SK-N-SH treated with all-trans-retinoic acid at 6 μM for 48 hours (cell line): Measurements from ENCODE around the gene MPC1.

Source experiments
- CSDC2 ChIP-seq: fragments of 250-450 bp; sonication (Bioruptor Pico); IDR thresholded peaks from 2 replicates; pipeline ENCODE4 v1.5.0; 2020; ENCODE audit warnings: mild to moderate bottlenecking, moderate library complexity
- OSR1 ChIP-seq: fragments of 250-450 bp; sonication (Bioruptor Pico); IDR thresholded peaks from 2 replicates; pipeline ENCODE4 v1.8.0; 2022; ENCODE audit warnings: moderate library complexity, mild to moderate bottlenecking, inconsistent platforms
- RARB ChIP-seq: fragments of 250-450 bp; sonication (Bioruptor Pico); IDR thresholded peaks from 2 replicates; pipeline ENCODE4 v1.8.0; 2021; ENCODE audit warnings: mild to moderate bottlenecking, moderate library complexity
- SNAI2 ChIP-seq: fragments of 250-450 bp; sonication (Bioruptor Pico); IDR thresholded peaks from 2 replicates; pipeline ENCODE4 v1.5.0; 2020; ENCODE audit warnings: mild to moderate bottlenecking, moderate library complexity
- TOX ChIP-seq: fragments of 250-450 bp; sonication (Bioruptor Pico); IDR thresholded peaks from 2 replicates; pipeline ENCODE4 v1.8.0; 2021; ENCODE audit warnings: mild to moderate bottlenecking, moderate library complexity, borderline replicate concordance
- ZC3H10 ChIP-seq: fragments of 250-450 bp; sonication (Bioruptor Pico); IDR thresholded peaks from 2 replicates; pipeline ENCODE4 v1.5.1; 2021; ENCODE audit warnings: mild to moderate bottlenecking, moderate library complexity
- ZFP3 ChIP-seq: fragments of 250-450 bp; sonication (Bioruptor Pico); IDR thresholded peaks from 2 replicates; pipeline ENCODE4 v1.5.0; 2020; ENCODE audit warnings: mild to moderate bottlenecking, moderate library complexity
- ZFP30 ChIP-seq: fragments of 450-650 bp; formaldehyde crosslinking; IDR thresholded peaks from 2 replicates; pipeline ENCODE4 v1.5.0; 2022; ENCODE audit warnings: mild to moderate bottlenecking, moderate library complexity
- ZNF565 ChIP-seq: fragments of 450-650 bp; formaldehyde crosslinking; conservative IDR thresholded peaks from 2 replicates; pipeline ENCODE4 v1.5.0; 2020; ENCODE audit warnings: low read depth, mild to moderate bottlenecking, moderate library complexity
- TF ChIP-seq, protein P1 (sequence below): fragments of 250-450 bp; sonication (Bioruptor Pico); IDR thresholded peaks from 2 replicates; pipeline ENCODE4 v1.8.0; 2020; ENCODE audit warnings: mild to moderate bottlenecking, moderate library complexity, borderline replicate concordance
- TF ChIP-seq, protein P2 (sequence below): fragments of 250-450 bp; sonication (Bioruptor Pico); IDR thresholded peaks from 2 replicates; pipeline ENCODE4 v1.5.1; 2020; ENCODE audit warnings: low read depth, mild to moderate bottlenecking, moderate library complexity
- TF ChIP-seq, protein P3 (sequence below): fragments of 250-450 bp; sonication (Bioruptor Pico); IDR thresholded peaks from 2 replicates; pipeline ENCODE4 v1.5.1; 2021; ENCODE audit warnings: mild to moderate bottlenecking, moderate library complexity
- TF ChIP-seq, protein P4 (sequence below): fragments of 250-450 bp; sonication (Bioruptor Pico); IDR thresholded peaks from 2 replicates; pipeline ENCODE4 v1.8.0; 2021; ENCODE audit warnings: low read depth, mild to moderate bottlenecking, moderate library complexity, borderline replicate concordance

DNA sequence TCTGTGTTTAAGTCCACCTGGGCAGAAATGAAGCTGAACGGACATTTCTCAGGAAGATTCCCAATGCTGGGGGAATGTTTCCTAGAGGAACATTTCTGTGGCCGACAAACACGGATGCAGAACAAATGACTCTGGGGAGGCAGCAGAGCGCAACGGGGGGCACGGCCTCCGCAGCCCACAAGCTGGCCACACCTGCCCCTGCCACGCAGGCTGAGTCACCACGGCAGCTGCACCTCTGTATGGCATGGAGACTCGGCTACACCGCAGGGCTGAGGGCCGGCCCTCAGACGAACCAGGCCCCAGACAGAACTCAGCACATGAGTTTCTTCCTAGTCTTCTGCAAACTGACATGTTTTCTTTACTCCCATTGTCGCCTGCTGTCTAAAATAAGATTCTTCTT lies 64.5 kb downstream of the MPC1 start:
- TF ChIP-seq ZFP30 (CRISPR knock-in tag) = no peak
- TF ChIP-seq ZFP3 (CRISPR knock-in tag) = no peak
- TF ChIP-seq, protein P1, sequence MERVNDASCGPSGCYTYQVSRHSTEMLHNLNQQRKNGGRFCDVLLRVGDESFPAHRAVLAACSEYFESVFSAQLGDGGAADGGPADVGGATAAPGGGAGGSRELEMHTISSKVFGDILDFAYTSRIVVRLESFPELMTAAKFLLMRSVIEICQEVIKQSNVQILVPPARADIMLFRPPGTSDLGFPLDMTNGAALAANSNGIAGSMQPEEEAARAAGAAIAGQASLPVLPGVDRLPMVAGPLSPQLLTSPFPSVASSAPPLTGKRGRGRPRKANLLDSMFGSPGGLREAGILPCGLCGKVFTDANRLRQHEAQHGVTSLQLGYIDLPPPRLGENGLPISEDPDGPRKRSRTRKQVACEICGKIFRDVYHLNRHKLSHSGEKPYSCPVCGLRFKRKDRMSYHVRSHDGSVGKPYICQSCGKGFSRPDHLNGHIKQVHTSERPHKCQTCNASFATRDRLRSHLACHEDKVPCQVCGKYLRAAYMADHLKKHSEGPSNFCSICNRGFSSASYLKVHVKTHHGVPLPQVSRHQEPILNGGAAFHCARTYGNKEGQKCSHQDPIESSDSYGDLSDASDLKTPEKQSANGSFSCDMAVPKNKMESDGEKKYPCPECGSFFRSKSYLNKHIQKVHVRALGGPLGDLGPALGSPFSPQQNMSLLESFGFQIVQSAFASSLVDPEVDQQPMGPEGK = no peak
- no peak for TF ChIP-seq RARB
- no peak for TF ChIP-seq SNAI2
- TF ChIP-seq, protein P2, sequence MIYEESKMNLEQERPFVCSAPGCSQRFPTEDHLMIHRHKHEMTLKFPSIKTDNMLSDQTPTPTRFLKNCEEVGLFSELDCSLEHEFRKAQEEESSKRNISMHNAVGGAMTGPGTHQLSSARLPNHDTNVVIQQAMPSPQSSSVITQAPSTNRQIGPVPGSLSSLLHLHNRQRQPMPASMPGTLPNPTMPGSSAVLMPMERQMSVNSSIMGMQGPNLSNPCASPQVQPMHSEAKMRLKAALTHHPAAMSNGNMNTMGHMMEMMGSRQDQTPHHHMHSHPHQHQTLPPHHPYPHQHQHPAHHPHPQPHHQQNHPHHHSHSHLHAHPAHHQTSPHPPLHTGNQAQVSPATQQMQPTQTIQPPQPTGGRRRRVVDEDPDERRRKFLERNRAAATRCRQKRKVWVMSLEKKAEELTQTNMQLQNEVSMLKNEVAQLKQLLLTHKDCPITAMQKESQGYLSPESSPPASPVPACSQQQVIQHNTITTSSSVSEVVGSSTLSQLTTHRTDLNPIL (CRISPR knock-in tag) = no peak
- no peak for TF ChIP-seq OSR1 (CRISPR knock-in tag)
- no peak for TF ChIP-seq ZC3H10 (CRISPR knock-in tag)
- TF ChIP-seq CSDC2 = no peak
- TF ChIP-seq, protein P3, sequence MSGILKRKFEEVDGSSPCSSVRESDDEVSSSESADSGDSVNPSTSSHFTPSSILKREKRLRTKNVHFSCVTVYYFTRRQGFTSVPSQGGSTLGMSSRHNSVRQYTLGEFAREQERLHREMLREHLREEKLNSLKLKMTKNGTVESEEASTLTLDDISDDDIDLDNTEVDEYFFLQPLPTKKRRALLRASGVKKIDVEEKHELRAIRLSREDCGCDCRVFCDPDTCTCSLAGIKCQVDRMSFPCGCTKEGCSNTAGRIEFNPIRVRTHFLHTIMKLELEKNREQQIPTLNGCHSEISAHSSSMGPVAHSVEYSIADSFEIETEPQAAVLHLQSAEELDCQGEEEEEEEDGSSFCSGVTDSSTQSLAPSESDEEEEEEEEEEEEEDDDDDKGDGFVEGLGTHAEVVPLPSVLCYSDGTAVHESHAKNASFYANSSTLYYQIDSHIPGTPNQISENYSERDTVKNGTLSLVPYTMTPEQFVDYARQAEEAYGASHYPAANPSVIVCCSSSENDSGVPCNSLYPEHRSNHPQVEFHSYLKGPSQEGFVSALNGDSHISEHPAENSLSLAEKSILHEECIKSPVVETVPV = no peak
- TF ChIP-seq, protein P4, sequence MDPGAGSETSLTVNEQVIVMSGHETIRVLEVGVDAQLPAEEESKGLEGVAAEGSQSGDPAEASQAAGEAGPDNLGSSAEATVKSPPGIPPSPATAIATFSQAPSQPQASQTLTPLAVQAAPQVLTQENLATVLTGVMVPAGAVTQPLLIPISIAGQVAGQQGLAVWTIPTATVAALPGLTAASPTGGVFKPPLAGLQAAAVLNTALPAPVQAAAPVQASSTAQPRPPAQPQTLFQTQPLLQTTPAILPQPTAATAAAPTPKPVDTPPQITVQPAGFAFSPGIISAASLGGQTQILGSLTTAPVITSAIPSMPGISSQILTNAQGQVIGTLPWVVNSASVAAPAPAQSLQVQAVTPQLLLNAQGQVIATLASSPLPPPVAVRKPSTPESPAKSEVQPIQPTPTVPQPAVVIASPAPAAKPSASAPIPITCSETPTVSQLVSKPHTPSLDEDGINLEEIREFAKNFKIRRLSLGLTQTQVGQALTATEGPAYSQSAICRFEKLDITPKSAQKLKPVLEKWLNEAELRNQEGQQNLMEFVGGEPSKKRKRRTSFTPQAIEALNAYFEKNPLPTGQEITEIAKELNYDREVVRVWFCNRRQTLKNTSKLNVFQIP (CRISPR knock-in tag) = no peak
- TF ChIP-seq TOX (CRISPR knock-in tag) = no peak
- no peak for TF ChIP-seq ZNF565 (CRISPR knock-in tag)
